Measurements from ENCODE around the gene PCP4.

Gene PCP4

GRCh38 chr21:39908265-39908923, 41.2 kb downstream of the PCP4 start:
- no peak for TF ChIP-seq CTCF (IDR thresholded peaks at IDR 0.05)
- Histone ChIP-seq H3K27ac (no peak overlapping the region), H3K4me3 (no peak overlapping the region), H3K4me1 (peaks cover 0 to 6% (median 0%) of the 10 kb centered on the region in 4 donors), H3K27me3 (no peaks in the 10 kb centered on the region), H3K36me3 (no peaks in the 10 kb centered on the region), H3K9me3 (no peaks in the 10 kb centered on the region)
- no peak for DNase-seq
- intact Hi-C loops (cut with DNase I; ENCODE audit: low total_unique reads) = no loop called here

GRCh38 chr21:39911286-39912199, 44.3 kb downstream of the PCP4 start:
- intact Hi-C loops (cut with DNase I; ENCODE audit: low total_unique reads) = no loop called here
- H3K9me3 ChIP-seq = no peaks in the 10 kb centered on the region

GRCh38 chr21:39913706-39914305, 46.6 kb downstream of the PCP4 start:
- no peaks in the 10 kb centered on the region for H3K27me3 ChIP-seq
- H3K36me3 ChIP-seq = no peaks in the 10 kb centered on the region
- H3K4me3 ChIP-seq = no peak overlapping the region
- no peaks in the 10 kb centered on the region for H3K9me3 ChIP-seq
- intact Hi-C loops (cut with DNase I; ENCODE audit: low total_unique reads) = no loop called here
- TF ChIP-seq CTCF (IDR thresholded peaks at IDR 0.05) = no peak
- H3K27ac ChIP-seq = no peak overlapping the region
- DNase-seq = no peak
- H3K4me1 ChIP-seq = no peaks in the 10 kb centered on the region

More at GRCh38 chr21:39911286-39912199, 44.3 kb downstream of the PCP4 start:
- no peaks in the 10 kb centered on the region for H3K27me3 ChIP-seq
- H3K27ac ChIP-seq = no peak overlapping the region
- peaks cover 0 to 6% (median 0%) of the 10 kb centered on the region in 4 donors for H3K4me1 ChIP-seq
- H3K4me3 ChIP-seq = no peak overlapping the region
- no peak for TF ChIP-seq CTCF (IDR thresholded peaks at IDR 0.05)
- no peak for DNase-seq
- H3K36me3 ChIP-seq = no peaks in the 10 kb centered on the region

- Histone ChIP-seq H3K9me3 (no peaks in the 10 kb centered on the region), H3K4me3 (no peak overlapping the region), H3K27ac (no peak overlapping the region), H3K36me3 (no peaks in the 10 kb centered on the region), H3K27me3 (no peaks in the 10 kb centered on the region), H3K4me1 (no peaks in the 10 kb centered on the region)
- intact Hi-C loops (cut with DNase I; ENCODE audit: low total_unique reads) = no loop called here
- no peak for TF ChIP-seq CTCF (IDR thresholded peaks at IDR 0.05)
- no peak for DNase-seq
Measured at GRCh38 chr21:39915881-39916280, 48.6 kb downstream of the PCP4 start.

- H3K4me1 ChIP-seq = no peaks in the 10 kb centered on the region
- DNase-seq = no peak
- no peak overlapping the region for H3K4me3 ChIP-seq
- intact Hi-C loops (cut with DNase I; ENCODE audit: low total_unique reads) = no loop called here
- TF ChIP-seq CTCF (IDR thresholded peaks at IDR 0.05) = no peak
- H3K9me3 ChIP-seq = no peaks in the 10 kb centered on the region
- no peak overlapping the region for H3K27ac ChIP-seq
- no peaks in the 10 kb centered on the region for H3K27me3 ChIP-seq
- H3K36me3 ChIP-seq = no peaks in the 10 kb centered on the region
Measured at GRCh38 chr21:39918558-39918957, 51.3 kb downstream of the PCP4 start.
